ENCODE measurements around the gene HIPK3.

DNA sequence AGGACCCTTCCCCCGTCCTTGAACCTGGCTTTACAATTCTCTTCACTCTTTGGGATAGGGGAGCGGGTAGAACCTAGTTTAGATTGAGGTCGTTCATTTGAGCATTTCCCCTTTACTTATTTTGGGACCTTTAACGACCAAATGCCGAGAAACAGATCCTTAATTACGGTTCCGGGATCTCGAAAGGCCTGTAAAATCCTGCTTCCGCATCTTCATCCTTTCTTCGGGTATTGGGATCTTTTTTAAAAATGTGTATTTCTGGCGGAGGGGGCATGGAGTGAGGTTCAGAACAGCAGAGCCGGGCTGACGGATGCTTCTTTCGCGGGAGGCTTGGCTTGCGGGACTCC, 395 bp upstream of the HIPK3 start:
- TF ChIP-seq, protein P1, sequence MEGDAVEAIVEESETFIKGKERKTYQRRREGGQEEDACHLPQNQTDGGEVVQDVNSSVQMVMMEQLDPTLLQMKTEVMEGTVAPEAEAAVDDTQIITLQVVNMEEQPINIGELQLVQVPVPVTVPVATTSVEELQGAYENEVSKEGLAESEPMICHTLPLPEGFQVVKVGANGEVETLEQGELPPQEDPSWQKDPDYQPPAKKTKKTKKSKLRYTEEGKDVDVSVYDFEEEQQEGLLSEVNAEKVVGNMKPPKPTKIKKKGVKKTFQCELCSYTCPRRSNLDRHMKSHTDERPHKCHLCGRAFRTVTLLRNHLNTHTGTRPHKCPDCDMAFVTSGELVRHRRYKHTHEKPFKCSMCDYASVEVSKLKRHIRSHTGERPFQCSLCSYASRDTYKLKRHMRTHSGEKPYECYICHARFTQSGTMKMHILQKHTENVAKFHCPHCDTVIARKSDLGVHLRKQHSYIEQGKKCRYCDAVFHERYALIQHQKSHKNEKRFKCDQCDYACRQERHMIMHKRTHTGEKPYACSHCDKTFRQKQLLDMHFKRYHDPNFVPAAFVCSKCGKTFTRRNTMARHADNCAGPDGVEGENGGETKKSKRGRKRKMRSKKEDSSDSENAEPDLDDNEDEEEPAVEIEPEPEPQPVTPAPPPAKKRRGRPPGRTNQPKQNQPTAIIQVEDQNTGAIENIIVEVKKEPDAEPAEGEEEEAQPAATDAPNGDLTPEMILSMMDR (IDR thresholded peaks at IDR 0.05) = no peak
- no peak for TF ChIP-seq POLR2A (IDR thresholded peaks at IDR 0.05)

All from uterus (tissue), 2 donors.